Breast epithelium (tissue), 3 donors: ENCODE results near the gene ETNPPL.

ENCODE experiments used
- CTCF ChIP-seq, 3 donors: fragments of 450-650 bp; IDR thresholded peaks; one replicate each; pipeline ENCODE4 v1.5.1; 2016 to 2017; ENCODE audit warnings: antibody characterized with exemption in 3 of 3, mild to moderate bottlenecking in 3 of 3, moderate library complexity in 3 of 3
- POLR2A ChIP-seq: fragments of 450-650 bp; IDR thresholded peaks from one replicate; pipeline ENCODE4 v1.6.1; 2016; ENCODE audit warnings: antibody characterized with exemption, mild to moderate bottlenecking, moderate library complexity
- POLR2AphosphoS5 ChIP-seq, 3 donors: sonication (generic); formaldehyde crosslinking; IDR thresholded peaks; one replicate each; pipeline ENCODE4 v1.6.1; 2017; ENCODE audit warnings: antibody characterized with exemption in 3 of 3

GRCh38 chr4:108738003-108738706 is 24.7 kb downstream of the ETNPPL start:
- TF ChIP-seq CTCF (IDR thresholded peaks at IDR 0.05) (no peak), POLR2A (no peak), POLR2AphosphoS5 (IDR thresholded peaks at IDR 0.05) (no peak)
